VCaP (cell line): Measurements from ENCODE around the gene NUDT14.
A peak's percentile ranks its signal among the peaks of the same experiment; 100 is the strongest.

ENCODE experiments used
- H3K27ac ChIP-seq: fragments of 450-650 bp; 2 replicates; pipeline ENCODE4 v1.5.1; 2017
- CTCF ChIP-seq: fragments of 450-650 bp; conservative IDR thresholded peaks from 2 replicates; pipeline ENCODE4 v1.5.1; 2017; ENCODE audit warnings: mild to moderate bottlenecking, moderate library complexity

Gene NUDT14

GRCh38 chr14:105206873-105207272 lies 25.8 kb upstream of the NUDT14 start:
- no peak for TF ChIP-seq CTCF
- no peak overlapping the region for H3K27ac ChIP-seq

GRCh38 chr14:105205673-105206208 lies 24.6 kb upstream of the NUDT14 start:
- no peak overlapping the region for H3K27ac ChIP-seq
- TF ChIP-seq CTCF: no peak

- H3K27ac ChIP-seq: no peak overlapping the region
Measured at GRCh38 chr14:105204931-105205672, 24.0 kb upstream of the NUDT14 start.

GRCh38 chr14:105204206-105204930 lies 23.3 kb upstream of the NUDT14 start:
- no peak for TF ChIP-seq CTCF
- no peak overlapping the region for H3K27ac ChIP-seq

More at GRCh38 chr14:105204931-105205672, 24.0 kb upstream of the NUDT14 start:
- TF ChIP-seq CTCF: no peak

GRCh38 chr14:105203701-105204100 lies 22.6 kb upstream of the NUDT14 start:
- no peak for TF ChIP-seq CTCF
- H3K27ac ChIP-seq: no peak overlapping the region

- TF ChIP-seq CTCF: peak; percentile 94
- H3K27ac ChIP-seq: no peak overlapping the region
Measured at GRCh38 chr14:105203057-105203531, 22.0 kb upstream of the NUDT14 start.

- no peak for TF ChIP-seq CTCF
- no peak overlapping the region for H3K27ac ChIP-seq
Measured at GRCh38 chr14:105201925-105202513, 20.9 kb upstream of the NUDT14 start.
